Airway epithelial cell (primary cell): Measurements from ENCODE around the gene WDR54. TPM values are rescaled to one million over a fixed set of nuclear protein-coding genes. Genes with fewer than 3 reads are reported as not detected.

Source experiments
- total RNA-seq: library from RNA; depleted of rRNA; stranded (reverse); fragments of >200 nt; gene quantifications from 2 replicates; pipeline ENCODE4 v1.2.3, GENCODE V29; 2015

Gene WDR54
- 45.4 and 53.5 TPM in 2 replicates for total RNA-seq

GRCh38 chr2:74421221-74421870, at the start of gene WDR54, which contains the start of gene C2orf81:
Gene WDR54, plus strand, starts transcription at chr2:74421730. Its CDS starts 424 bp downstream, at chr2:74422154.
Gene C2orf81, minus strand, starts transcription at chr2:74421619. Its CDS starts 59 bp downstream, at chr2:74421560.

GRCh38 chr2:74379851-74380789, 41.4 kb upstream of the WDR54 start, which contains the start of gene DCTN1:
Gene DCTN1, minus strand, starts transcription at chr2:74380311. Its CDS starts 274 bp downstream, at chr2:74380037.

GRCh38 chr2:74441690-74442482, 20.4 kb downstream of the WDR54 start, which contains the start of gene RTKN:
Gene RTKN, minus strand, starts transcription at chr2:74441937. Its CDS starts 121 bp downstream, at chr2:74441816.

GRCh38 chr2:74454654-74455511, 33.4 kb downstream of the WDR54 start, which contains the start of gene INO80B:
Gene INO80B, plus strand, starts transcription at chr2:74455087. Its CDS starts 30 bp downstream, at chr2:74455117.

GRCh38 chr2:74458132-74458937, 36.8 kb downstream of the WDR54 start, which contains the start of gene WBP1:
Gene WBP1, plus strand, starts transcription at chr2:74458438. Its CDS starts 165 bp downstream, at chr2:74458603.

GRCh38 chr2:74472086-74472944, 50.8 kb downstream of the WDR54 start, which contains the start of gene MRPL53:
Gene MRPL53, minus strand, starts transcription at chr2:74472680. Its CDS starts 20 bp downstream, at chr2:74472660.

Other genes starting within 250 kb of the WDR54 start
- gene MOB1A, start 242.9 kb upstream of the WDR54 start, total RNA-seq, result 59.0 and 93.3 TPM in 2 replicates
- 74.9 and 89.9 TPM in 2 replicates for gene MTHFD2, start 223.1 kb upstream of the WDR54 start, total RNA-seq
- gene SLC4A5, start 78.3 kb upstream of the WDR54 start, total RNA-seq, result 0.14 TPM in 1 of 2 replicates, not detected in the other
- gene DCTN1, start 41.4 kb upstream of the WDR54 start, total RNA-seq, result 92.0 and 103 TPM in 2 replicates
- gene C2orf81, start 111 bp upstream of the WDR54 start, total RNA-seq, result 0.92 and 1.1 TPM in 2 replicates
- 49.8 and 58.1 TPM in 2 replicates for gene RTKN, start 20.2 kb downstream of the WDR54 start, total RNA-seq
- 20.9 and 23.4 TPM in 2 replicates for gene INO80B, start 33.4 kb downstream of the WDR54 start, total RNA-seq
- gene WBP1, start 36.7 kb downstream of the WDR54 start, total RNA-seq, result 57.9 and 64.7 TPM in 2 replicates
- gene MOGS, start 43.7 kb downstream of the WDR54 start, total RNA-seq, result 73.9 and 79.9 TPM in 2 replicates
- 43.9 and 74.0 TPM in 2 replicates for gene MRPL53, start 51.0 kb downstream of the WDR54 start, total RNA-seq
- 5.5 and 9.3 TPM in 2 replicates for gene CCDC142, start 61.3 kb downstream of the WDR54 start, total RNA-seq
- gene TTC31, start 61.4 kb downstream of the WDR54 start, total RNA-seq, result 11.1 and 12.2 TPM in 2 replicates
- 0.56 TPM in 2 replicates for gene LBX2, start 77.9 kb downstream of the WDR54 start, total RNA-seq
- 16.7 and 17.5 TPM in 2 replicates for gene PCGF1, start 86.0 kb downstream of the WDR54 start, total RNA-seq
- not detected in 2 replicates for gene TLX2, start 92.7 kb downstream of the WDR54 start, total RNA-seq
- 5.3 and 6.7 TPM in 2 replicates for gene DQX1, start 104.5 kb downstream of the WDR54 start, total RNA-seq
- 80.1 and 85.8 TPM in 2 replicates for gene AUP1, start 108.0 kb downstream of the WDR54 start, total RNA-seq
- 18.3 and 28.1 TPM in 2 replicates for gene HTRA2, start 108.2 kb downstream of the WDR54 start, total RNA-seq
- gene LOXL3, start 132.2 kb downstream of the WDR54 start, total RNA-seq, result 0.33 and 0.56 TPM in 2 replicates
- gene DOK1, start 133.0 kb downstream of the WDR54 start, total RNA-seq, result 1.4 and 4.4 TPM in 2 replicates
- gene M1AP, start 226.6 kb downstream of the WDR54 start, total RNA-seq, result 0.56 and 0.63 TPM in 2 replicates
- gene SEMA4F, start 232.5 kb downstream of the WDR54 start, total RNA-seq, result 8.2 and 12.7 TPM in 2 replicates